HuH-7.5 (cell line): ENCODE results near the gene ACP7.
"Not testable (repeated sequence)": the region's sequence is repeated elsewhere in the genome, so short reads cannot be mapped to it uniquely, and the experiment has no call there.

Experiments
- DNase-seq: peaks from one replicate; pipeline ENCODE4 v3.0.0; 2011; ENCODE audit warnings: low spot score

ACP7 gene

GRCh38 chr19:39078436-39079200 is 5.5 kb upstream of the ACP7 start:
- DNase-seq: no peak

GRCh38 chr19:39080431-39080830 is 3.7 kb upstream of the ACP7 start:
- DNase-seq: no peak

GRCh38 chr19:39082167-39082566 is 2.0 kb upstream of the ACP7 start:
- no peak for DNase-seq

GRCh38 chr19:39082745-39083598 is 1.2 kb upstream of the ACP7 start:
- no peak for DNase-seq

- no peak for DNase-seq
Observed at GRCh38 chr19:39083599-39083982, 577 bp upstream of the ACP7 start.

- no peak for DNase-seq
Observed at GRCh38 chr19:39084732-39085080, 538 bp downstream of the ACP7 start.

GRCh38 chr19:39085392-39085791 is 1.2 kb downstream of the ACP7 start:
- no peak for DNase-seq

- no peak for DNase-seq
Observed at GRCh38 chr19:39086386-39086785, 2.2 kb downstream of the ACP7 start.

- no peak for DNase-seq
Observed at GRCh38 chr19:39087907-39088686, 3.9 kb downstream of the ACP7 start.

GRCh38 chr19:39090016-39090415 is 5.8 kb downstream of the ACP7 start:
- DNase-seq: not testable (repeated sequence)

GRCh38 chr19:39090881-39091280 is 6.7 kb downstream of the ACP7 start:
- DNase-seq: no peak

GRCh38 chr19:39095799-39096540 is 11.8 kb downstream of the ACP7 start:
- DNase-seq: not testable (repeated sequence)

- DNase-seq: no peak
Observed at GRCh38 chr19:39097299-39097698, 13.1 kb downstream of the ACP7 start.

GRCh38 chr19:39097721-39098120 is 13.6 kb downstream of the ACP7 start:
- DNase-seq: no peak

- no peak for DNase-seq
Observed at GRCh38 chr19:39098365-39099269, 14.4 kb downstream of the ACP7 start.

GRCh38 chr19:39099341-39099740 is 15.2 kb downstream of the ACP7 start:
- no peak for DNase-seq

GRCh38 chr19:39100500-39101166 is 16.5 kb downstream of the ACP7 start:
- no peak for DNase-seq

- DNase-seq: no peak
Observed at GRCh38 chr19:39103151-39103550, 19.0 kb downstream of the ACP7 start.

- DNase-seq: no peak
Observed at GRCh38 chr19:39104186-39104596, 20.0 kb downstream of the ACP7 start.

GRCh38 chr19:39106194-39106593 is 22.0 kb downstream of the ACP7 start:
- DNase-seq: no peak
